DOHH2 (cell line): Measurements from ENCODE around the gene CNGA3.

ENCODE experiments used
- EZH2phosphoT487 ChIP-seq: fragments of 200-600 bp; sonication (generic); IDR thresholded peaks from 2 replicates; pipeline ENCODE4 v1.6.1; 2017; ENCODE audit warnings: borderline replicate concordance, mild to moderate bottlenecking, antibody characterized with exemption, low read length, moderate library complexity, mixed read lengths
- TF ChIP-seq, protein P1 (sequence below): fragments of 200-600 bp; sonication (generic); IDR thresholded peaks from one replicate; pipeline ENCODE4 v1.5.1; 2014; ENCODE audit warnings: antibody characterized with exemption, mild to moderate bottlenecking, low read depth, low read length; ENCODE audit not compliant: poor library complexity, severe bottlenecking

DNA sequence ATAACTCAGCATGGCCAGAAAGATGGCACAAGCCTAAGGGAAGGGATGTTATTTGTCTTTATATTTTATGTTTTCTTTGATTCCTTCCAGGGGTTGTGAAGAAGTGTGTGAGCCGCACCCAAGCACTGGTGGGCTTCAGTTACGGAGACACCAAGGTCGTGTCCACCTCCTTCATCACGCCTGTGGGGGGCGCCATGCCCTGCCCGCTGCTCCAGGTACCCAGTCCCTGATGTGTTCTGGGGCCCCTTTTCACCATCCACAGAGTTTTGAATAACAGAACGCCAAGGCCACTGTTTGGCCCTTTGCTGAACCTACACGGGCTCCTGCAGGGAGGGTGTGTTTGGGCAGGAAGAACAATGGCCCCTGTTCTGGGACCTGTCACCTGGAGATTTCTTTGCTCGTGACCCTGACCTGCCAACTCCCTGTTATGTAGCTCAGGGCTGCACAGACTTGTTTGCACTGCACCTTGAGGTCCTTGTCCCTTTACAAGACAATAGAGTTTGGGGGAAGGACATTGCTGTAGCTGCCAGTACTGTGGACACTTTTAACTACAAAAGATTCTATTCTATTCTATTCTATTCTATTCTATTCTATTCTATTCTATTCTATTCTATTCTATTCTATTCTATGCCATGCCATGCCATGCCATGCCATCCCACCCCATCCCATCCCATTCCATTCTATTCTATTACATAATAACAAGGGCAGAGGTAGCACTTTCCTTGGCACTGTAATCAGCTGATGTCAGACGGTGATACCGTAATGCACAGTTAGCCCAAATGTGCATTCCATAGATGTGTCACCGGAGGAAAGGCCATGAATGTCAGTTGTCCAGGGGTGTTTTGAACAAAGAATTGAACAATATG, 48.2 kb upstream of the CNGA3 start:
- TF ChIP-seq, protein P1, sequence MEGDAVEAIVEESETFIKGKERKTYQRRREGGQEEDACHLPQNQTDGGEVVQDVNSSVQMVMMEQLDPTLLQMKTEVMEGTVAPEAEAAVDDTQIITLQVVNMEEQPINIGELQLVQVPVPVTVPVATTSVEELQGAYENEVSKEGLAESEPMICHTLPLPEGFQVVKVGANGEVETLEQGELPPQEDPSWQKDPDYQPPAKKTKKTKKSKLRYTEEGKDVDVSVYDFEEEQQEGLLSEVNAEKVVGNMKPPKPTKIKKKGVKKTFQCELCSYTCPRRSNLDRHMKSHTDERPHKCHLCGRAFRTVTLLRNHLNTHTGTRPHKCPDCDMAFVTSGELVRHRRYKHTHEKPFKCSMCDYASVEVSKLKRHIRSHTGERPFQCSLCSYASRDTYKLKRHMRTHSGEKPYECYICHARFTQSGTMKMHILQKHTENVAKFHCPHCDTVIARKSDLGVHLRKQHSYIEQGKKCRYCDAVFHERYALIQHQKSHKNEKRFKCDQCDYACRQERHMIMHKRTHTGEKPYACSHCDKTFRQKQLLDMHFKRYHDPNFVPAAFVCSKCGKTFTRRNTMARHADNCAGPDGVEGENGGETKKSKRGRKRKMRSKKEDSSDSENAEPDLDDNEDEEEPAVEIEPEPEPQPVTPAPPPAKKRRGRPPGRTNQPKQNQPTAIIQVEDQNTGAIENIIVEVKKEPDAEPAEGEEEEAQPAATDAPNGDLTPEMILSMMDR: peak; percentile 44
- TF ChIP-seq EZH2phosphoT487: no peak
